WTC11 (cell line): ENCODE data around the gene MALAT1. TPM values are rescaled to one million over a fixed set of nuclear protein-coding genes. Genes with fewer than 3 reads are reported as not detected.
A peak's percentile ranks its signal among the peaks of the same experiment; 100 is the strongest.

ENCODE experiments used
- FOXK1 ChIP-seq: sonication (generic); formaldehyde crosslinking; IDR thresholded peaks from 2 replicates; pipeline ENCODE4 v1.8.0; 2022; ENCODE audit warnings: mild to moderate bottlenecking, moderate library complexity, missing genetic modification reagents
- GABPB1 ChIP-seq: sonication (generic); formaldehyde crosslinking; IDR thresholded peaks from 2 replicates; pipeline ENCODE4 v1.8.1; 2023; ENCODE audit warnings: mild to moderate bottlenecking, missing genetic modification reagents
- IRF2 ChIP-seq: sonication (generic); formaldehyde crosslinking; IDR thresholded peaks from 2 replicates; pipeline ENCODE4 v1.8.0; 2022; ENCODE audit warnings: low read depth, missing genetic modification reagents, borderline replicate concordance
- KAT7 ChIP-seq: sonication (generic); formaldehyde crosslinking; IDR thresholded peaks from 2 replicates; pipeline ENCODE4 v1.8.1; 2023; ENCODE audit warnings: missing genetic modification reagents, mild to moderate bottlenecking, borderline replicate concordance
- NFE2L1 ChIP-seq: sonication (generic); formaldehyde crosslinking; IDR thresholded peaks from 2 replicates; pipeline ENCODE4 v1.8.1; 2023; ENCODE audit warnings: missing genetic modification reagents
- SMAD3 ChIP-seq: sonication (generic); formaldehyde crosslinking; IDR thresholded peaks from 2 replicates; pipeline ENCODE4 v1.8.0; 2022; ENCODE audit warnings: missing genetic modification reagents, mild to moderate bottlenecking, borderline replicate concordance
- TCF7 ChIP-seq: sonication (generic); formaldehyde crosslinking; IDR thresholded peaks from 2 replicates; pipeline ENCODE4 v1.8.0; 2022; ENCODE audit warnings: mild to moderate bottlenecking, low read depth, missing genetic modification reagents, moderate library complexity
- TEAD1 ChIP-seq: sonication (generic); formaldehyde crosslinking; IDR thresholded peaks from 2 replicates; pipeline ENCODE4 v1.8.0; 2022; ENCODE audit warnings: mild to moderate bottlenecking, missing genetic modification reagents
- ZBTB21 ChIP-seq: sonication (generic); formaldehyde crosslinking; IDR thresholded peaks from 2 replicates; pipeline ENCODE4 v1.8.1; 2023; ENCODE audit warnings: mild to moderate bottlenecking, missing genetic modification reagents, borderline replicate concordance
- ZNF396 ChIP-seq: fragments of 250-450 bp; sonication (Bioruptor Pico); IDR thresholded peaks from 2 replicates; pipeline ENCODE4 v1.8.0; 2021; ENCODE audit warnings: mild to moderate bottlenecking, moderate library complexity, borderline replicate concordance
- ZNF416 ChIP-seq: fragments of 250-450 bp; sonication (Bioruptor Pico); IDR thresholded peaks from 2 replicates; pipeline ENCODE4 v1.9.0; 2021; ENCODE audit warnings: mild to moderate bottlenecking, inconsistent platforms
- total RNA-seq: library from RNA; stranded (reverse); gene quantifications from 3 replicates; pipeline ENCODE4 v1.2.3, GENCODE V29; 2021
- TF ChIP-seq, protein P1 (sequence below): fragments of 250-450 bp; sonication (Bioruptor Pico); IDR thresholded peaks from 2 replicates; pipeline ENCODE4 v1.9.0; 2021; ENCODE audit warnings: mild to moderate bottlenecking
- TF ChIP-seq, protein P2 (sequence below): sonication (generic); formaldehyde crosslinking; IDR thresholded peaks from 2 replicates; pipeline ENCODE4 v1.8.0; 2023; ENCODE audit warnings: missing genetic modification reagents
- TF ChIP-seq, protein P3 (sequence below): sonication (generic); formaldehyde crosslinking; IDR thresholded peaks from 2 replicates; pipeline ENCODE4 v1.8.1; 2023; ENCODE audit warnings: mild to moderate bottlenecking, missing genetic modification reagents, moderate library complexity
- TF ChIP-seq, protein P4 (sequence below): sonication (generic); formaldehyde crosslinking; IDR thresholded peaks from 2 replicates; pipeline ENCODE4 v1.8.1; 2022; ENCODE audit warnings: missing genetic modification reagents, borderline replicate concordance
- TF ChIP-seq, protein P5 (sequence below): sonication (generic); formaldehyde crosslinking; IDR thresholded peaks from 2 replicates; pipeline ENCODE4 v1.8.1; 2022; ENCODE audit warnings: mild to moderate bottlenecking, moderate library complexity, missing genetic modification reagents
- TF ChIP-seq, protein P6 (sequence below): sonication (generic); formaldehyde crosslinking; IDR thresholded peaks from 2 replicates; pipeline ENCODE4 v1.8.0; 2022; ENCODE audit warnings: mild to moderate bottlenecking, missing genetic modification reagents
- TF ChIP-seq, protein P7 (sequence below): sonication (generic); formaldehyde crosslinking; IDR thresholded peaks from 2 replicates; pipeline ENCODE4 v1.8.0; 2023; ENCODE audit warnings: missing genetic modification reagents, mild to moderate bottlenecking, borderline replicate concordance
- TF ChIP-seq, protein P8 (sequence below): sonication (generic); formaldehyde crosslinking; IDR thresholded peaks from 2 replicates; pipeline ENCODE4 v1.8.0; 2022; ENCODE audit warnings: mild to moderate bottlenecking, missing genetic modification reagents
- TF ChIP-seq, protein P9 (sequence below): sonication (generic); formaldehyde crosslinking; IDR thresholded peaks from 2 replicates; pipeline ENCODE4 v1.8.1; 2023; ENCODE audit warnings: mild to moderate bottlenecking, moderate library complexity, missing genetic modification reagents
- TF ChIP-seq, protein P10 (sequence below): sonication (generic); formaldehyde crosslinking; IDR thresholded peaks from 2 replicates; pipeline ENCODE4 v1.8.0; 2022; ENCODE audit warnings: mild to moderate bottlenecking, missing genetic modification reagents
- TF ChIP-seq, protein P11 (sequence below): sonication (generic); formaldehyde crosslinking; IDR thresholded peaks from 2 replicates; pipeline ENCODE4 v1.8.1; 2022; ENCODE audit warnings: low read depth, mild to moderate bottlenecking, moderate library complexity, missing genetic modification reagents, borderline replicate concordance

MALAT1 gene
- total RNA-seq, 1 experiment from 2014 or later: 1,830 TPM

DNA sequence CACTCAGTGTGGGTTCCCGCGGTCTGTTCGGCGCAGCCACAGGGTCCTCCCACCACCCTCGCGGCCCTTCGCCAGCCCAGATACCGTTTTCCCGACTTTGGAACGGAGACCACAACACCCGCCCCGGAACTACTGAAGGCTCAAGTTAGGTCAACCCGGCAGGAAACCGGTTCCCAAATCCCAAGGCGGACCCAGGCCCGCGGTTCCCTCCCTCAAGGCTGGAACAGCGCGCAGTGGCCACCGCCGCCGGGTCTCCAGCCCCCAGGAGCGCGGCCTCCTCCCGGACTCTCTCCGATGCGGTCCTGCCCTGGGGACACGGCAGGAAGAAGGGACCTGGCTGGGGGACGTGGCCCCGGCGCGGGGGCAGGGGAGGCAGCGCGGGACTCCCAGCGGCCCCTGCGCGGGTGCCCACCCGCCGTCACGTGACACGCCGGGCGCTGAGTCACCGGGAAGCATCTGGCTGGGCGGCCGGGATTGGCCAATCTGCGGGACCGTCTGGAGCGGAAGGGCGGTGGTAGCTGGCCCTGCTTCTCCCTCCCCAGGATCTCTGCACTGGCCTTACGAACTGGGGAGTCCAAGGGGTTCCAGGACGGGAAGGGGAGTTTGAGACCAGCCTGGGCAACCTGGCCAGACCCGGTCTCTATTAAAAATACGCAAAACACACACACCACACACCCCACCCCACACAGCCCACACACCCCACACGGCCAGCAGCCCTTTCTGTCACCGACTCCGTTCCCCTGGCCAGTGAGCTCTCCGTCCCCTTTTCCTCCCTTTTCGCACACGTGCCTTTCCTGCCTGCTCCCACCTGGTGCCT is 21.5 kb upstream of the MALAT1 start (continued):
- TF ChIP-seq, protein P1, sequence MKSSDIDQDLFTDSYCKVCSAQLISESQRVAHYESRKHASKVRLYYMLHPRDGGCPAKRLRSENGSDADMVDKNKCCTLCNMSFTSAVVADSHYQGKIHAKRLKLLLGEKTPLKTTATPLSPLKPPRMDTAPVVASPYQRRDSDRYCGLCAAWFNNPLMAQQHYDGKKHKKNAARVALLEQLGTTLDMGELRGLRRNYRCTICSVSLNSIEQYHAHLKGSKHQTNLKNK: no peak
- TF ChIP-seq IRF2 (no peak), KAT7 (CRISPR knock-in tag) (0 out of 2 replicates have a peak, but pooled peaks have one; percentile 22), ZNF396 (CRISPR knock-in tag) (no peak), GABPB1 (0 out of 2 replicates have a peak, but pooled peaks have one; percentile 64), ZNF416 (CRISPR knock-in tag) (no peak), FOXK1 (CRISPR knock-in tag) (0 out of 2 replicates have a peak, but pooled peaks have one; percentile 43), TEAD1 (CRISPR knock-in tag) (no peak), TCF7 (CRISPR knock-in tag) (no peak), SMAD3 (CRISPR knock-in tag) (no peak), NFE2L1 (CRISPR knock-in tag) (peak; percentile 62; the same call in 1 of the 2 replicates), ZBTB21 (CRISPR knock-in tag) (no peak)
- TF ChIP-seq, protein P2, sequence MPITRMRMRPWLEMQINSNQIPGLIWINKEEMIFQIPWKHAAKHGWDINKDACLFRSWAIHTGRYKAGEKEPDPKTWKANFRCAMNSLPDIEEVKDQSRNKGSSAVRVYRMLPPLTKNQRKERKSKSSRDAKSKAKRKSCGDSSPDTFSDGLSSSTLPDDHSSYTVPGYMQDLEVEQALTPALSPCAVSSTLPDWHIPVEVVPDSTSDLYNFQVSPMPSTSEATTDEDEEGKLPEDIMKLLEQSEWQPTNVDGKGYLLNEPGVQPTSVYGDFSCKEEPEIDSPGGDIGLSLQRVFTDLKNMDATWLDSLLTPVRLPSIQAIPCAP: no peak
- TF ChIP-seq, protein P3, sequence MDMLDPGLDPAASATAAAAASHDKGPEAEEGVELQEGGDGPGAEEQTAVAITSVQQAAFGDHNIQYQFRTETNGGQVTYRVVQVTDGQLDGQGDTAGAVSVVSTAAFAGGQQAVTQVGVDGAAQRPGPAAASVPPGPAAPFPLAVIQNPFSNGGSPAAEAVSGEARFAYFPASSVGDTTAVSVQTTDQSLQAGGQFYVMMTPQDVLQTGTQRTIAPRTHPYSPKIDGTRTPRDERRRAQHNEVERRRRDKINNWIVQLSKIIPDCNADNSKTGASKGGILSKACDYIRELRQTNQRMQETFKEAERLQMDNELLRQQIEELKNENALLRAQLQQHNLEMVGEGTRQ (CRISPR knock-in tag): peak; percentile 98
- TF ChIP-seq, protein P4, sequence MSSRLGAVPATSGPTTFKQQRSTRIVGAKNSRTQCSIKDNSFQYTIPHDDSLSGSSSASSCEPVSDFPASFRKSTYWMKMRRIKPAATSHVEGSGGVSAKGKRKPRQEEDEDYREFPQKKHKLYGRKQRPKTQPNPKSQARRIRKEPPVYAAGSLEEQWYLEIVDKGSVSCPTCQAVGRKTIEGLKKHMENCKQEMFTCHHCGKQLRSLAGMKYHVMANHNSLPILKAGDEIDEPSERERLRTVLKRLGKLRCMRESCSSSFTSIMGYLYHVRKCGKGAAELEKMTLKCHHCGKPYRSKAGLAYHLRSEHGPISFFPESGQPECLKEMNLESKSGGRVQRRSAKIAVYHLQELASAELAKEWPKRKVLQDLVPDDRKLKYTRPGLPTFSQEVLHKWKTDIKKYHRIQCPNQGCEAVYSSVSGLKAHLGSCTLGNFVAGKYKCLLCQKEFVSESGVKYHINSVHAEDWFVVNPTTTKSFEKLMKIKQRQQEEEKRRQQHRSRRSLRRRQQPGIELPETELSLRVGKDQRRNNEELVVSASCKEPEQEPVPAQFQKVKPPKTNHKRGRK (CRISPR knock-in tag): no peak
- TF ChIP-seq, protein P5, sequence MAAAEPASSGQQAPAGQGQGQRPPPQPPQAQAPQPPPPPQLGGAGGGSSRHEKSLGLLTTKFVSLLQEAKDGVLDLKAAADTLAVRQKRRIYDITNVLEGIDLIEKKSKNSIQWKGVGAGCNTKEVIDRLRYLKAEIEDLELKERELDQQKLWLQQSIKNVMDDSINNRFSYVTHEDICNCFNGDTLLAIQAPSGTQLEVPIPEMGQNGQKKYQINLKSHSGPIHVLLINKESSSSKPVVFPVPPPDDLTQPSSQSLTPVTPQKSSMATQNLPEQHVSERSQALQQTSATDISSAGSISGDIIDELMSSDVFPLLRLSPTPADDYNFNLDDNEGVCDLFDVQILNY: 0 out of 2 replicates have a peak, but pooled peaks have one; percentile 63
- TF ChIP-seq, protein P6, sequence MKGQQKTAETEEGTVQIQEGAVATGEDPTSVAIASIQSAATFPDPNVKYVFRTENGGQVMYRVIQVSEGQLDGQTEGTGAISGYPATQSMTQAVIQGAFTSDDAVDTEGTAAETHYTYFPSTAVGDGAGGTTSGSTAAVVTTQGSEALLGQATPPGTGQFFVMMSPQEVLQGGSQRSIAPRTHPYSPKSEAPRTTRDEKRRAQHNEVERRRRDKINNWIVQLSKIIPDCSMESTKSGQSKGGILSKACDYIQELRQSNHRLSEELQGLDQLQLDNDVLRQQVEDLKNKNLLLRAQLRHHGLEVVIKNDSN (CRISPR knock-in tag): peak; percentile 98
- TF ChIP-seq, protein P7, sequence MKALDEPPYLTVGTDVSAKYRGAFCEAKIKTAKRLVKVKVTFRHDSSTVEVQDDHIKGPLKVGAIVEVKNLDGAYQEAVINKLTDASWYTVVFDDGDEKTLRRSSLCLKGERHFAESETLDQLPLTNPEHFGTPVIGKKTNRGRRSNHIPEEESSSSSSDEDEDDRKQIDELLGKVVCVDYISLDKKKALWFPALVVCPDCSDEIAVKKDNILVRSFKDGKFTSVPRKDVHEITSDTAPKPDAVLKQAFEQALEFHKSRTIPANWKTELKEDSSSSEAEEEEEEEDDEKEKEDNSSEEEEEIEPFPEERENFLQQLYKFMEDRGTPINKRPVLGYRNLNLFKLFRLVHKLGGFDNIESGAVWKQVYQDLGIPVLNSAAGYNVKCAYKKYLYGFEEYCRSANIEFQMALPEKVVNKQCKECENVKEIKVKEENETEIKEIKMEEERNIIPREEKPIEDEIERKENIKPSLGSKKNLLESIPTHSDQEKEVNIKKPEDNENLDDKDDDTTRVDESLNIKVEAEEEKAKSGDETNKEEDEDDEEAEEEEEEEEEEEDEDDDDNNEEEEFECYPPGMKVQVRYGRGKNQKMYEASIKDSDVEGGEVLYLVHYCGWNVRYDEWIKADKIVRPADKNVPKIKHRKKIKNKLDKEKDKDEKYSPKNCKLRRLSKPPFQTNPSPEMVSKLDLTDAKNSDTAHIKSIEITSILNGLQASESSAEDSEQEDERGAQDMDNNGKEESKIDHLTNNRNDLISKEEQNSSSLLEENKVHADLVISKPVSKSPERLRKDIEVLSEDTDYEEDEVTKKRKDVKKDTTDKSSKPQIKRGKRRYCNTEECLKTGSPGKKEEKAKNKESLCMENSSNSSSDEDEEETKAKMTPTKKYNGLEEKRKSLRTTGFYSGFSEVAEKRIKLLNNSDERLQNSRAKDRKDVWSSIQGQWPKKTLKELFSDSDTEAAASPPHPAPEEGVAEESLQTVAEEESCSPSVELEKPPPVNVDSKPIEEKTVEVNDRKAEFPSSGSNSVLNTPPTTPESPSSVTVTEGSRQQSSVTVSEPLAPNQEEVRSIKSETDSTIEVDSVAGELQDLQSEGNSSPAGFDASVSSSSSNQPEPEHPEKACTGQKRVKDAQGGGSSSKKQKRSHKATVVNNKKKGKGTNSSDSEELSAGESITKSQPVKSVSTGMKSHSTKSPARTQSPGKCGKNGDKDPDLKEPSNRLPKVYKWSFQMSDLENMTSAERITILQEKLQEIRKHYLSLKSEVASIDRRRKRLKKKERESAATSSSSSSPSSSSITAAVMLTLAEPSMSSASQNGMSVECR (CRISPR knock-in tag): 0 out of 2 replicates have a peak, but pooled peaks have one; percentile 30
- TF ChIP-seq, protein P8, sequence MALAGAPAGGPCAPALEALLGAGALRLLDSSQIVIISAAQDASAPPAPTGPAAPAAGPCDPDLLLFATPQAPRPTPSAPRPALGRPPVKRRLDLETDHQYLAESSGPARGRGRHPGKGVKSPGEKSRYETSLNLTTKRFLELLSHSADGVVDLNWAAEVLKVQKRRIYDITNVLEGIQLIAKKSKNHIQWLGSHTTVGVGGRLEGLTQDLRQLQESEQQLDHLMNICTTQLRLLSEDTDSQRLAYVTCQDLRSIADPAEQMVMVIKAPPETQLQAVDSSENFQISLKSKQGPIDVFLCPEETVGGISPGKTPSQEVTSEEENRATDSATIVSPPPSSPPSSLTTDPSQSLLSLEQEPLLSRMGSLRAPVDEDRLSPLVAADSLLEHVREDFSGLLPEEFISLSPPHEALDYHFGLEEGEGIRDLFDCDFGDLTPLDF (CRISPR knock-in tag): peak; percentile 19; the same call in 1 of the 2 replicates
- TF ChIP-seq, protein P9, sequence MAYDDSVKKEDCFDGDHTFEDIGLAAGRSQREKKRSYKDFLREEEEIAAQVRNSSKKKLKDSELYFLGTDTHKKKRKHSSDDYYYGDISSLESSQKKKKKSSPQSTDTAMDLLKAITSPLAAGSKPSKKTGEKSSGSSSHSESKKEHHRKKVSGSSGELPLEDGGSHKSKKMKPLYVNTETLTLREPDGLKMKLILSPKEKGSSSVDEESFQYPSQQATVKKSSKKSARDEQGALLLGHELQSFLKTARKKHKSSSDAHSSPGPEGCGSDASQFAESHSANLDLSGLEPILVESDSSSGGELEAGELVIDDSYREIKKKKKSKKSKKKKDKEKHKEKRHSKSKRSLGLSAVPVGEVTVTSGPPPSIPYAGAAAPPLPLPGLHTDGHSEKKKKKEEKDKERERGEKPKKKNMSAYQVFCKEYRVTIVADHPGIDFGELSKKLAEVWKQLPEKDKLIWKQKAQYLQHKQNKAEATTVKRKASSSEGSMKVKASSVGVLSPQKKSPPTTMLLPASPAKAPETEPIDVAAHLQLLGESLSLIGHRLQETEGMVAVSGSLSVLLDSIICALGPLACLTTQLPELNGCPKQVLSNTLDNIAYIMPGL (CRISPR knock-in tag): peak; percentile 62; the same call in 1 of the 2 replicates
- TF ChIP-seq, protein P10, sequence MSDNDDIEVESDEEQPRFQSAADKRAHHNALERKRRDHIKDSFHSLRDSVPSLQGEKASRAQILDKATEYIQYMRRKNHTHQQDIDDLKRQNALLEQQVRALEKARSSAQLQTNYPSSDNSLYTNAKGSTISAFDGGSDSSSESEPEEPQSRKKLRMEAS (CRISPR knock-in tag): peak; percentile 66
- TF ChIP-seq, protein P11, sequence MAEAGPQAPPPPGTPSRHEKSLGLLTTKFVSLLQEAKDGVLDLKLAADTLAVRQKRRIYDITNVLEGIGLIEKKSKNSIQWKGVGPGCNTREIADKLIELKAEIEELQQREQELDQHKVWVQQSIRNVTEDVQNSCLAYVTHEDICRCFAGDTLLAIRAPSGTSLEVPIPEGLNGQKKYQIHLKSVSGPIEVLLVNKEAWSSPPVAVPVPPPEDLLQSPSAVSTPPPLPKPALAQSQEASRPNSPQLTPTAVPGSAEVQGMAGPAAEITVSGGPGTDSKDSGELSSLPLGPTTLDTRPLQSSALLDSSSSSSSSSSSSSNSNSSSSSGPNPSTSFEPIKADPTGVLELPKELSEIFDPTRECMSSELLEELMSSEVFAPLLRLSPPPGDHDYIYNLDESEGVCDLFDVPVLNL (CRISPR knock-in tag): no peak
